Measurements from ENCODE around the gene MC3R.

DNA sequence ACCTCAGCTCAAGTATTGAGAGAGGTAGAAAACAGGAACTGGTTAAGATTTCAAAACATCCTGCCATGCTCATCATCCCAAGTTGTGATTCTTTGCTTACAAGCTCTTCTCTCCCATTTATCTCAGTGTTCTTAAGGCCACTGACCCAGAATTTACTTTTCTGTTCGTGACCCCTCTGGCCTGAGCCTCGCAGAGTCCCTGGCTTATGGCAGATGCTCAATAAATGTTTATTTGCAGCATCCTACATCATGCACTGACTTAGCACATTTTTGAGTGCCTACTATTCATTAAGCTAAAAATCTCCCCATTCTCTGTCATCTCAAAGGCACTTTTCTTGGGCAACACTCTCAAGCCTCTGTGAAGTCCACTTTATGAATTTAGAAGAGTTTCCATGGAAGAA is 33.4 kb upstream of the MC3R start:
- TF ChIP-seq, protein P1, sequence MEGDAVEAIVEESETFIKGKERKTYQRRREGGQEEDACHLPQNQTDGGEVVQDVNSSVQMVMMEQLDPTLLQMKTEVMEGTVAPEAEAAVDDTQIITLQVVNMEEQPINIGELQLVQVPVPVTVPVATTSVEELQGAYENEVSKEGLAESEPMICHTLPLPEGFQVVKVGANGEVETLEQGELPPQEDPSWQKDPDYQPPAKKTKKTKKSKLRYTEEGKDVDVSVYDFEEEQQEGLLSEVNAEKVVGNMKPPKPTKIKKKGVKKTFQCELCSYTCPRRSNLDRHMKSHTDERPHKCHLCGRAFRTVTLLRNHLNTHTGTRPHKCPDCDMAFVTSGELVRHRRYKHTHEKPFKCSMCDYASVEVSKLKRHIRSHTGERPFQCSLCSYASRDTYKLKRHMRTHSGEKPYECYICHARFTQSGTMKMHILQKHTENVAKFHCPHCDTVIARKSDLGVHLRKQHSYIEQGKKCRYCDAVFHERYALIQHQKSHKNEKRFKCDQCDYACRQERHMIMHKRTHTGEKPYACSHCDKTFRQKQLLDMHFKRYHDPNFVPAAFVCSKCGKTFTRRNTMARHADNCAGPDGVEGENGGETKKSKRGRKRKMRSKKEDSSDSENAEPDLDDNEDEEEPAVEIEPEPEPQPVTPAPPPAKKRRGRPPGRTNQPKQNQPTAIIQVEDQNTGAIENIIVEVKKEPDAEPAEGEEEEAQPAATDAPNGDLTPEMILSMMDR (conservative IDR thresholded peaks at IDR 0.05; ENCODE audit: low read length) = no peak
- TF ChIP-seq EZH2phosphoT487 (IDR thresholded peaks at IDR 0.05; ENCODE audit: borderline replicate concordance) = no peak

Measured in Loucy (cell line).